ENCODE data around the gene ZNF628. TPM values are rescaled to one million over a fixed set of nuclear protein-coding genes. Genes with fewer than 3 reads are reported as not detected.

ZNF628 gene
- total RNA-seq, 3 donors from 2014 or later, result 6.8 to 11.1 (median 7.9) TPM

DNA sequence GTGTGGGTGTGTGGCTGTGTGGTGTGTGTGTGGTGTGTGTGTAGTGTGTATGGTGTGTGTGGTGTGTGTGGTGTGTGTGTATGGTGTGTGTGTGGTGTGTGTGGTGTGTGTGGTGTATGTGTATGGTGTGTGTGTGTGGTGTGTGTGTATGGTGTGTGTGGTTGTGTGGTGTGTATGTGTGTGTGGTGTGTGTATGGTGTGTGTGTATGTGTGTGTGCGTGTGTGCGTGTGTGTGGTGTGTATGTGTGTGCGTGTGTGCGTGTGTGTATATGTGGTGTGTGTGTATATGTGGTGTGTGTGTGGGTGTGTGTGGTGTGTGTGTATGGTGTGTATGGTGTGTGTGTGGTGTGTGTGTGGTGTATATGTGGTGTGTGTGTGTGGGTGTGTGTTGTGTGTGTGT is 41.4 kb upstream of the ZNF628 start:
- DNase-seq, result no peak
- ATAC-seq, result no peak
- H3K4me3 ChIP-seq, result no peak overlapping the region
- TF ChIP-seq, protein P1, sequence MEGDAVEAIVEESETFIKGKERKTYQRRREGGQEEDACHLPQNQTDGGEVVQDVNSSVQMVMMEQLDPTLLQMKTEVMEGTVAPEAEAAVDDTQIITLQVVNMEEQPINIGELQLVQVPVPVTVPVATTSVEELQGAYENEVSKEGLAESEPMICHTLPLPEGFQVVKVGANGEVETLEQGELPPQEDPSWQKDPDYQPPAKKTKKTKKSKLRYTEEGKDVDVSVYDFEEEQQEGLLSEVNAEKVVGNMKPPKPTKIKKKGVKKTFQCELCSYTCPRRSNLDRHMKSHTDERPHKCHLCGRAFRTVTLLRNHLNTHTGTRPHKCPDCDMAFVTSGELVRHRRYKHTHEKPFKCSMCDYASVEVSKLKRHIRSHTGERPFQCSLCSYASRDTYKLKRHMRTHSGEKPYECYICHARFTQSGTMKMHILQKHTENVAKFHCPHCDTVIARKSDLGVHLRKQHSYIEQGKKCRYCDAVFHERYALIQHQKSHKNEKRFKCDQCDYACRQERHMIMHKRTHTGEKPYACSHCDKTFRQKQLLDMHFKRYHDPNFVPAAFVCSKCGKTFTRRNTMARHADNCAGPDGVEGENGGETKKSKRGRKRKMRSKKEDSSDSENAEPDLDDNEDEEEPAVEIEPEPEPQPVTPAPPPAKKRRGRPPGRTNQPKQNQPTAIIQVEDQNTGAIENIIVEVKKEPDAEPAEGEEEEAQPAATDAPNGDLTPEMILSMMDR (IDR thresholded peaks at IDR 0.05), result no peak
- no peaks in the 10 kb centered on the region for H3K4me1 ChIP-seq (ENCODE audit: low read depth)
- no peaks in the 10 kb centered on the region for H3K36me3 ChIP-seq (ENCODE audit: low read depth)
- H3K9me3 ChIP-seq, result no peaks in the 10 kb centered on the region
- intact Hi-C loops (cut with DNase I, micrococcal nuclease), result no loop called here

DNA sequence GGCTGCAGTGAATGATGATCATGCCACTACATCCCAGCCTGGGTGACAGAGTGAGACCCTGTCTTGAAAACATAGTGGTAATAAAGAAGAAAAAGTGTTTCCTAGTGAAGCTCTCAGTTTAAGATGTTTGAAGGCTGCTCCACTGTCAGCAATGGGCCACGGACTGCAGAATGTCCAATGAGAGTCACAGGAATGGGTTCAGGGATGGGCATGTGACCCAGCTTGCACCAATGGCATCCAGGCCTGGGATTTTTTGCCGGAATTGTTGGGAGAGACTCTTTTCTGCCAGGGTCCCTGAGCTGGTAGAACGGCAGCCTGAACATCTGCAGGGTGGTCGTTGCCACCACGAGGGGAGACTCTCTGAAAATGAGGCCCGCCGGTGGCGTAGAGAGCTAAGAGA is 39.6 kb upstream of the ZNF628 start:
- TF ChIP-seq, protein P1 (IDR thresholded peaks at IDR 0.05), result no peak
- Histone ChIP-seq H3K36me3 (ENCODE audit: low read depth) (no peaks in the 10 kb centered on the region), H3K9me3 (no peaks in the 10 kb centered on the region), H3K4me3 (no peak overlapping the region), H3K4me1 (ENCODE audit: low read depth) (peaks cover 4% of the 10 kb centered on the region)
- ATAC-seq (no peak), DNase-seq (no peak)
- intact Hi-C loops (cut with DNase I, micrococcal nuclease), result no loop called here

DNA sequence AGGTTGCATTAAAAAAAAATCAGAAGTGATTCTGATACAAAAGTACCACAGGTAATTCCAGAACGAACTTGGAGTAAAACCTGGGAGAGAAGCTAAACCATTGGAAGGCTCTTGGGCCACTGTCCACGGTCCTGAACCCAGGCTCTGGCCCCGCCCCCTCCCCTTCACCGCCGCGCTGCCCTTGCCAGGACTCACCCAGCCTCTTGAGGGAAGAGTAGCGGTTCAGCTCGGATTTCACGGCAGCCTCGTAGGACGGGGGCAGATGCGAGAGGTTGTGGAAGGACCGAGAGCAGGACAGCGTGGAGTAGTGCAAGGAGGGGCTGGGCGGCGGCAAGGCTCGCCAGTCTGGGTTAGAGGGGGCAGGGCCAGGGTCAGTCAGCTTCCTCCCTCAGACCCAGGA is 39.0 kb upstream of the ZNF628 start:
- intact Hi-C loops (cut with DNase I, micrococcal nuclease), result no loop called here
- DNase-seq (peak in 2 of 3 donors; percentile 67 to 74), ATAC-seq (peak; percentile 76)
- Histone ChIP-seq H3K4me3 (no peak overlapping the region), H3K4me1 (ENCODE audit: low read depth) (peaks cover 6% of the 10 kb centered on the region), H3K9me3 (no peaks in the 10 kb centered on the region), H3K36me3 (ENCODE audit: low read depth) (no peaks in the 10 kb centered on the region)
- TF ChIP-seq, protein P1 (IDR thresholded peaks at IDR 0.05), result no peak

DNA sequence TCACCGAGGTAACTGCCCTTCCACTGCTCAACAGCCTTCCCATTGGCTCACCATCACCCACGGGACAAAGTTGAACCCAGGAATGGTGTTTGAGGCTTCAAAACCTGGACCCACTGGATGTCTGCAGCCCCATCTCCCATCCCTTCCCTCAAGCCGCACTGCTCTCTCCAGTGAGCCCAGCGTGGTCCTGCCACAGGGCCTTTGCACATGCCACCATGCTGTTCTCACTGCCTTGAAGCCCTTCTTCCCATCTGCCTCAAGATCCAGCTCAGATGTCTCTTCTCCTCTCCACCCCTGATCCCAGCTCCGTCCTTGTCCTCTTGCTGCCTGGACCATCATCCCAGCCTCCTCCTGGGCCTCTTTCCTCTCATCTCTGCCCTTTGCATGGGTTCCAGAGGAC is 37.4 kb upstream of the ZNF628 start:
- H3K36me3 ChIP-seq (ENCODE audit: low read depth), result no peaks in the 10 kb centered on the region
- H3K9me3 ChIP-seq, result no peaks in the 10 kb centered on the region
- TF ChIP-seq, protein P1 (IDR thresholded peaks at IDR 0.05), result no peak
- intact Hi-C loops (cut with DNase I, micrococcal nuclease), result no loop called here
- DNase-seq (no peak), ATAC-seq (no peak)
- no peak overlapping the region for H3K4me3 ChIP-seq
- peaks cover 6% of the 10 kb centered on the region for H3K4me1 ChIP-seq (ENCODE audit: low read depth)

DNA sequence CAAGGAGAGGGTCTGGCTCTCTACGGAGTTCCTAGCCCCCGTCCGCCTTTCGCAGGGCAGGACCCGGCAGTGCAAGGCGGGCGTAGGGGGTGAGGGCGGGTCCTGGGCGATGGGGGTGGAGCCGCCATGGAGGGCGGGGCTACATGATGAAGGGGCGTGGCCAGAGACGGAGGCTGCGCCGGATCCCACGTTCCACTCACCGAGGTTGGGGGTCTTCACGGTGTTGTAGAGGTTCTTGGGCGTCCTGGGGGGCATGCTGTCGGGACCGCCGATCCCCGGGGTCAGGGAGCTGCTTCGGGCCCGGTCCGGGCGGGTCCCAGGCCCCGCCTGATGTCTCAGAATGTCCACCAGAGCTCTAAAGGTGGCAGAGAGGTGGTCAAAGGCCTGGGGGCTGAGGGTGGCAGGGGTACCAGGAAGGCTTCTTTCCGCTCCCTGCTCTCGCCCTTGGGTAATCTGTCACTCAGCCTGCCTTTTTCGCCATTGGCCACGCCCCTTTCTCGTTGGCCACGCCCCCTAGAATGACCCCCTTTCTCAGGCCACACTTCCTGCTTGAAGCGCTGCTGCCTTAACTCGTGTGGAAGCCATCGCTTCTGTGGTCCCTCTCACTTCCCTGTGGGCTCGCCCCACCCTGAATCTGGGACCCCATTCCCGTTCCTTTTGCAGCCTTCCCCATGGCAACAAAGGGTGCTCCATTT is 35.9 kb upstream of the ZNF628 start:
- DNase-seq (no peak), ATAC-seq (no peak)
- no peaks in the 10 kb centered on the region for H3K9me3 ChIP-seq
- H3K4me1 ChIP-seq (ENCODE audit: low read depth), result peaks cover 6% of the 10 kb centered on the region
- TF ChIP-seq, protein P1 (IDR thresholded peaks at IDR 0.05), result no peak
- H3K36me3 ChIP-seq (ENCODE audit: low read depth), result no peaks in the 10 kb centered on the region
- no peak overlapping the region for H3K4me3 ChIP-seq
- intact Hi-C loops (cut with DNase I, micrococcal nuclease), result no loop called here

DNA sequence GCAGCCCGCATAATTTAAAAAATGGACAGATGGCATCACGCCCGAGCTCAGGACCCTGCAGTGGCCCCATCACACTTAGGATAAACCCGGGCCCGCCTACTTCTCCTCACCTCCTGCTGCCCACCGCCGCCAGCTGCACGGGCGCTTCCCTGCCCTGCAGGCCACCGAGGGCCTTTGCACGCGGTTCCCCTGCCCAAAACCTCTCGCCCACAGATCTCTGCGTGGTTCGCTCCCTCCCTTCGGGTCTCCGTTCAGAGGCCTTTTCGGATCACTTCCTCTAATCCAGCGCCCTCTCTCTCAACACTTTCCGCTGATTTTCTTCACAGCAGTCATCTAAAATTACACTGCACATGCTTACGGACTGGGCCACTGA is 35.1 kb upstream of the ZNF628 start:
- H3K36me3 ChIP-seq (ENCODE audit: low read depth), result no peaks in the 10 kb centered on the region
- no peak overlapping the region for H3K4me3 ChIP-seq
- TF ChIP-seq, protein P1 (IDR thresholded peaks at IDR 0.05), result no peak
- ATAC-seq (no peak), DNase-seq (no peak)
- peaks cover 6% of the 10 kb centered on the region for H3K4me1 ChIP-seq (ENCODE audit: low read depth)
- H3K9me3 ChIP-seq, result no peaks in the 10 kb centered on the region
- intact Hi-C loops (cut with DNase I, micrococcal nuclease), result no loop called here
